Purkinje cell (primary cell): ENCODE results near the gene AKIP1. TPM values are rescaled to one million over a fixed set of nuclear protein-coding genes. Genes with fewer than 3 reads are reported as not detected.

Experiments
- polyA plus RNA-seq: library from polyadenylated mRNA; unstranded; fragments of >200 nt; fragmentation: Nextera tagmentation; gene quantifications from 2 replicates; pipeline ENCODE4 v1.2.1, GENCODE V29; 2014

The AKIP1 gene, protein sequence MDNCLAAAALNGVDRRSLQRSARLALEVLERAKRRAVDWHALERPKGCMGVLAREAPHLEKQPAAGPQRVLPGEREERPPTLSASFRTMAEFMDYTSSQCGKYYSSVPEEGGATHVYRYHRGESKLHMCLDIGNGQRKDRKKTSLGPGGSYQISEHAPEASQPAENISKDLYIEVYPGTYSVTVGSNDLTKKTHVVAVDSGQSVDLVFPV
- polyA plus RNA-seq: 9.2 and 9.6 TPM in 2 replicates

DNA sequence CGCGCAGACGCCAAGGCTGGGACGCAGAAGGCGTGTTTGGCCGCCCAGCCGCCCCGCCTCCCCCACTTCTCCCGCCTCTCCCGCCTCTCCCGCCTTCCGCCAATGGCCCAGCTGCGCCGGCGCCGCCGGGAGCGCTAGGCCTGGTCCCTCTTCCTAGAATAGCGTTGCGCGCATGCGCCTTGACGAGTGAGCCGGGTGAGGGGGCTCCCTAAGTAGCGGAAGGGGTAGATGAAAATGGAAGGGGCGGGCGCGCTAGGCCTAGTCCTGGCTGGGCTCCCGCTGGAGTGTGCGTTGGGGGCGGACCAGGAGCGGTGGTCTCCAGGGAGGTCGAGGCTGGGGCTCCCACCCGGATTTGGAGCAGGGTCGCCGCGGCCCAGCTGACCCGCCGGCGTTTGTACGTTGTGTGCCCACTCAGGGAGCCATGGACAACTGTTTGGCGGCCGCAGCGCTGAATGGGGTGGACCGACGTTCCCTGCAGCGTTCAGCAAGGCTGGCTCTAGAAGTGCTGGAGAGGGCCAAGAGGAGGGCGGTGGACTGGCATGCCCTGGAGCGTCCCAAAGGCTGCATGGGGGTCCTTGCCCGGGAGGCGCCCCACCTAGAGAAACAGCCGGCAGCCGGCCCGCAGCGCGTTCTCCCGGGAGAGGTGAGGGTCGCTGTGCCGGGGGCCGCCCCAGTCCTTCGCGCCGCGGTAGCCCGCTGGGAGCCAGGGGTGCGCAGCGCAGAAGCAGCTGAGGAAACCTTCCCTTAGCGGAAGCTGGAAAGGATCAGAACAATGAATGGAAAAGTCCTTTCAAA, at the start of gene AKIP1:
AKIP1 (plus strand) TSS at position 161 of the 795 bp plus-strand sequence; CDS start at position 422, 261 bp downstream.

DNA sequence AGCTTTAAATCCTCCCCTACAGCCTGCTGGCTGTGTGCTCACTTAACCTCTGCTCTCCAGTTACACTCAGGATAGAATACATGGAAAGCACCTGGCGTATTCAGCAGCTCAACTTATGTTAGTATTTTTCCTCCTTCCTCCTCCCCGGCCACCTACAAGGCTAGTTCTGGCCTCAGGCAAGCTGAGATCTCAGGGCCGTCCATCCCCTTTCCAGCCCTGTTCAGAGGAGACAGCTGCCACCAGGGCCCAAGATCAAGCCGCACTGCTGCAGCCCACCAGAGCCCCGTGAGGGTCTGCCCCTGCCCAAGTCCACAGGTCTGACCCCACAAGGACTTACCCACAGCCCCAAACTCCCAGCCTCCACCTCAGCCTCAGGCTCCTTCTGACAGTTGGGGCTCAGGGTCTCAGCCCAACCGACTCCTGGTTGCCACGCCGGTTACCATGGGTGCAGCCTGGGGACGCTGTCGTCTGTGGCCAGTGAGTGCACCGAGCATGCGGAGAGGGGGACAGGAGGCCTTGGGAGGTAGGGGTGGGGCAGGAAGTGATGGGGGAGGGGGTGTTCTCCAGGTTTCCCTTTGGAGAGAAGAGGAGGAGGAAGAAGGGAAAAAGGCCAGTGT, 21.7 kb downstream of the AKIP1 start, which contains the start of gene C11orf16:
C11orf16 (minus strand) TSS at position 384 of the 617 bp plus-strand sequence. CDS start 639 bp downstream, outside the sequence.

DNA sequence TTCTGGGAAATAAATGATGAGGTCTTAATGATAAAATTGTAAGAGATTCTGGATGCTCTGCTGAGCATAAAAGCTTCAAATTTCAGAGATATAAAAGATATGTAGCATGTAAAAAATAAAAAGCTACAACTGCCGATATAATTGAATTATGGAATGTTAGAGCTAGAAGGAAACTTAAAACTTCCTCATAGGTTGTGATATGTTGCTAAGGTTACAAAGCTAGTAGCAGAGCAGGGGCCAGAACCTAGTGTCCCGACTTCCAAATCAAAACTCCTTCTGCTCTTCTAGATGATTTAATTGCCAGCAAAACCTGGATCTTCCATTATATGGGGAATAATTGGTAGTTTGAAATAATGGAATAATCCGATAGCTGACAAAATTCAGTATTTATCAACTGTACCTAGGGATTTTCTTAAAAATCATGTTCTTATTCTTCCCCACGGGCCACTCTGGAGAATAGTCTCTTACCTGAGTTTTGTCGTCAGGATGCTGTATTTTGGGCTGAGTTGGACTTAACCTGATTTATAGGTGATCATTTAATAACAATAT, 31.6 kb downstream of the AKIP1 start, which contains the start of gene ASCL3:
ASCL3 (minus strand) TSS at position 499 of the 549 bp plus-strand sequence. CDS start 4,855 bp downstream, outside the sequence.

DNA sequence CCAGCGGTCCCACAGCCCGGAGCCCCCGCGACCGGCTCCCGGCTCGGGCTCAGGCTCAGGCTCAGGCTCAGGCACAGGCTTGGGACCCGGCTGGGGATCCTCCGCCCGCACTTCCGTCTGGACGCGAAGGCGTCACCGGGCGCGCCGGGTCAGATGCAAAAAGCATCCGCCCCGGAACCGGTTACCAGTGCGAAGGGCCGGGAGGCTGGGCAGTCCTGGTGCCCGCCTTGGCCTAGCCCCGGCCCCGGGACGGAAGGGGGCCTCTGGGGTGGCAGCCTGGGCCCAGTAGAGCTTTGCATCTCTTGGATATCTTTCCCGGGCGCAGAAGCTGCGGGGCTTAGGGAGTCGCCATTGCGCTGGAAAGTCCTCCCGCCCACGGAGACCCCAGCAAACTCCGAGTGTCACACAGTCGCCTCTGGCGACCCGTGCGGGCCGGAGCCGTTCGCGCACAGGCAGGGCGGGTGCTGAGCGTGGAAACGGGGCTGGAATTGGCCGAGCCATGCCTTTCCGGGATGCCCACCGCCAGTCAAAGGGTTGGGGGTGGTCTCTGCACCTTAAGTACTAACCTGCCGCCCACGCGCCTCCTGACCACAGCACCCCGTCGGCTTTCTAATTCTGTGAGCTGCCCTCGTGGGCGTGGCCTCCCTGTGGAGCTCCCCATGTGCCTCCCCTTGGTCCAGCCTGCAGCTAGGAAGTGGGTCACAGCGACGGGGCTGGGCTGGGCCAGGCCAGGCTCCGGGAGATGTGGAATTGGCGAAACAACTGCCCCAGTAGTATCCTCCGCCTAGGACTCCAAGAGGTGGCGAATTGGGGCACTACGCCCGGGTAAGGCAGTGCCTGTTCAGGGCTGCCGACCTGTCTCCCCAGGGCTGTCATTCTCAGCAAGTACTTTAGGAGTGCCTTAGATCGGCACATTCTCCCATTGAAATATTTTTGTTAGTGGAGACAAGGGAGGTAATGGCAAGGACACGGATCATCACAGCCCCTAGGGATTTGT, 53.6 kb downstream of the AKIP1 start, which contains the start of gene TMEM9B:
TMEM9B (minus strand) TSS at position 119 of the 997 bp plus-strand sequence. CDS start 129 bp downstream, outside the sequence.

Other genes starting within 250 kb of the AKIP1 start
- gene TRIM66, start 228.5 kb upstream of the AKIP1 start, polyA plus RNA-seq: 0.55 TPM in 1 of 2 replicates, not detected in the other
- 365 and 553 TPM in 2 replicates for gene RPL27A, start 228.4 kb upstream of the AKIP1 start, polyA plus RNA-seq
- gene C11orf16, start 21.8 kb downstream of the AKIP1 start, polyA plus RNA-seq: not detected in 2 replicates
- gene ASCL3, start 31.8 kb downstream of the AKIP1 start, polyA plus RNA-seq: not detected in 2 replicates
- gene TMEM9B, start 53.3 kb downstream of the AKIP1 start, polyA plus RNA-seq: 106 and 133 TPM in 2 replicates
- 12.3 and 14.6 TPM in 2 replicates for gene NRIP3, start 92.8 kb downstream of the AKIP1 start, polyA plus RNA-seq
- 2.7 and 6.4 TPM in 2 replicates for gene SCUBE2, start 180.4 kb downstream of the AKIP1 start, polyA plus RNA-seq